ENCODE data around the gene DACT2. TPM values are rescaled to one million over a fixed set of nuclear protein-coding genes. Genes with fewer than 3 reads are reported as not detected.
"Not testable (repeated sequence)": the region's sequence is repeated elsewhere in the genome, so short reads cannot be mapped to it uniquely, and the experiment has no call there.

The DACT2 gene
- total and polyA plus RNA-seq, 5 donors: 1.4 to 2.4 (median 1.9) TPM

DNA sequence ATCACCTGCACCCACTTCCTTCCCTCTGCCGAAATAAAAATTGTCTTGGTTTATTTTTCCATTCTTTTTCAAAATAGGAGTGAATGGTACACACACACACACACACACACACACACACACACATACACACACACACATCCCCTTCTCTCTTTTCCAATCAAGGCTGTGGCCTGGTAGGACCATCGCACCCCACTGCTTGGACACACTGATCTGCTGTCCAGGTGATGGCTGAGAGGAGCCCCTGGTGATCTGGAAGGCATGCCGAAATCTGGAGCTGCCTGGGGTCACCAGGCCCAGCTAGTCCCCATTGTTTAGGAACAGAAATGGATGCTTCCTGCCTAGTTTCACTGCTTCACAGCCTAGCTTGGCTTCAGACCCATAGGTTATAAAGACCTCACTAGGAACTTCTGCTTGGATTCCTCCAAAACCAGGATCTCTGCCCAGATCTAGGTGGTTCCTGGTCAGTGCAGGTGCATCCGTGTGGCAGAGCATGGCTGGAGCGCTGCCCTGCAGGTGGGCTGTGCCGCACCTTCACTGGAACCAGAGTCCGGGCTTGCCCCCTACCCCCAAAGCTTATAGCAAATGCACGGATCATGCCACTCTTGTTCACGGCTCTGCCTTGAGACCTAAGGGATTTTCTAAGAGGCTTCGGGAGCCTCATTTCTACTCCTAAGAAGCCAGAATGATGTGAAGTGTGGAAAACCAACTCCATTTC, 42.9 kb upstream of the DACT2 start:
- Histone ChIP-seq H3K27me3 (ENCODE audit: control insufficient read depth, insufficient read depth) (no peaks in the 10 kb centered on the region), H3K4me3 (ENCODE audit: low read length) (no peak overlapping the region), H3K27ac (ENCODE audit: low read length) (no peak overlapping the region), H3K9me3 (ENCODE audit: control insufficient read depth, low read length) (no peaks in the 10 kb centered on the region), H3K4me1 (ENCODE audit: control insufficient read depth, insufficient read depth, low read length) (no peaks in the 10 kb centered on the region)
- intact Hi-C loops (cut with DNase I): no loop called here
- WGBS: 89% methylated on average over 10 of the region's 10 CpGs
- DNase-seq (no peak), ATAC-seq (no peak)

- Histone ChIP-seq H3K27ac (ENCODE audit: low read length) (no peak overlapping the region), H3K9me3 (ENCODE audit: control insufficient read depth, low read length) (no peaks in the 10 kb centered on the region), H3K27me3 (ENCODE audit: control insufficient read depth, insufficient read depth) (no peaks in the 10 kb centered on the region), H3K4me1 (ENCODE audit: control insufficient read depth, insufficient read depth, low read length) (no peaks in the 10 kb centered on the region), H3K4me3 (ENCODE audit: low read length) (no peak overlapping the region)
- WGBS: 91% methylated on average over 9 of the region's 9 CpGs
- intact Hi-C loops (cut with DNase I): no loop called here
- DNase-seq: no peak
- no peak for ATAC-seq
These were observed 42.2 kb upstream of the DACT2 start for GRCh38 chr6:168361766-168362165.

- no peak for ATAC-seq
- WGBS: 77% methylated on average over 14 of the region's 14 CpGs
- no peaks in the 10 kb centered on the region for H3K9me3 ChIP-seq (ENCODE audit: control insufficient read depth, low read length)
- no peak overlapping the region for H3K27ac ChIP-seq (ENCODE audit: low read length)
- H3K4me1 ChIP-seq (ENCODE audit: control insufficient read depth, insufficient read depth, low read length): no peaks in the 10 kb centered on the region
- DNase-seq: no peak
- intact Hi-C loops (cut with DNase I): loop anchor here in 2 of 4 donors (5.0 to 10.0 kb wide), 2 partner anchors 165 to 207 kb away; no protein-coding TSS in a partner anchor
- no peak overlapping the region for H3K4me3 ChIP-seq (ENCODE audit: low read length)
- no peaks in the 10 kb centered on the region for H3K27me3 ChIP-seq (ENCODE audit: control insufficient read depth, insufficient read depth)
These were observed 40.2 kb upstream of the DACT2 start for GRCh38 chr6:168359794-168360193.

DNA sequence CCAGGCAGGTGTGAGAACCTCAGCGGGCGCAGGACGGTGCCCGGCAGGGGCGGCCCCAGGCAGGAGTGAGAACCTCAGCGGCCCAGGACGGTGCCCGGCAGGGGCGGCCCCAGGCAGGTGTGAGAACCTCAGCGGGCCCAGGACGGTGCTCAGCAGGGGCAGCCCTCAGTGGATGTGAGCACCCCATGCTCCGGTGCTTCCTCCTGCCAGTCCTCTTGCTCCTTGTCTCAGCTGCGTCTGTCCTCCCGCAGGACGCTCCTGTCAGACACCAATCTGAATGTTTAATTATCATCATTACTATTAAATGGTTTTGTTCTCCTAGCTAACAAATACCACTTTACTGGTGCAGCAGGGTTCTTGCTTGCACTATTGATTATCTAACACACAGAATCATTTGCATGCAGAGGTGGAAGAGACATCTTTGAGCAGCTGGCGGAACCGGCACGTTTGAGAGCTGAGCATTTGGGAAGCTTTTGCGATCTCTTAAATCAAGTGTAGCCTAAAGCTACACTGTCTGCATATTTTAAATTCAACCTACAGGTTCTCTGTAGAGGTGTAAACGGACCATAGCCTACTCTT, 39.4 kb upstream of the DACT2 start:
- Histone ChIP-seq H3K27ac (ENCODE audit: low read length) (no peak overlapping the region), H3K4me1 (ENCODE audit: control insufficient read depth, insufficient read depth, low read length) (no peaks in the 10 kb centered on the region), H3K9me3 (ENCODE audit: control insufficient read depth, low read length) (no peaks in the 10 kb centered on the region), H3K4me3 (ENCODE audit: low read length) (no peak overlapping the region), H3K27me3 (ENCODE audit: control insufficient read depth, insufficient read depth) (no peaks in the 10 kb centered on the region)
- intact Hi-C loops (cut with DNase I): loop anchor here in 2 of 4 donors (5.0 to 10.0 kb wide), 2 partner anchors 164 to 207 kb away; no protein-coding TSS in a partner anchor
- no peak for ATAC-seq
- DNase-seq: no peak
- WGBS: 79% methylated on average over 14 of the region's 20 CpGs

DNA sequence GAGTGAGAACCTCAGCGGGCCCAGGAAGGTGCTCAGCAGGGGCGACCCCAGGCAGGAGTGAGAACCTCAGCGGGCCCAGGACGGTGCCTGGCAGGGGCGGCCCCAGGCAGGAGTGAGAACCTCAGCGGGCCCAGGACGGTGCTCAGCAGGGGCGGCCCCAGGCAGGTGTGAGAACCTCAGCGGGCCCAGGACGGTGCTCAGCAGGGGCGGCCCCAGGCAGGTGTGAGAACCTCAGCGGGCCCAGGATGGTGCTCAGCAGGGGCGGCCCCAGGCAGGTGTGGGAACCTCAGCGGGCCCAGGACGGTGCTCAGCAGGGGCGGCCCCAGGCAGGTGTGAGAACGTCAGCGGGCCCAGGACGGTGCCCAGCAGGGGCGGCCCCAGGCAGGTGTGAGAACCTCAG, 37.3 kb upstream of the DACT2 start:
- not testable (repeated sequence) for ATAC-seq; H3K27me3 ChIP-seq (ENCODE audit: control insufficient read depth, insufficient read depth); DNase-seq; H3K27ac ChIP-seq (ENCODE audit: low read length); H3K4me1 ChIP-seq (ENCODE audit: control insufficient read depth, insufficient read depth, low read length); H3K4me3 ChIP-seq (ENCODE audit: low read length); H3K9me3 ChIP-seq (ENCODE audit: control insufficient read depth, low read length)
- no CpG with 5 or more reads among the region's 20 CpGs for WGBS
- intact Hi-C loops (cut with DNase I): loop anchor here in 3 of 4 donors (2.0 to 10.0 kb wide), 3 partner anchors 162 to 206 kb away; no protein-coding TSS in a partner anchor

DNA sequence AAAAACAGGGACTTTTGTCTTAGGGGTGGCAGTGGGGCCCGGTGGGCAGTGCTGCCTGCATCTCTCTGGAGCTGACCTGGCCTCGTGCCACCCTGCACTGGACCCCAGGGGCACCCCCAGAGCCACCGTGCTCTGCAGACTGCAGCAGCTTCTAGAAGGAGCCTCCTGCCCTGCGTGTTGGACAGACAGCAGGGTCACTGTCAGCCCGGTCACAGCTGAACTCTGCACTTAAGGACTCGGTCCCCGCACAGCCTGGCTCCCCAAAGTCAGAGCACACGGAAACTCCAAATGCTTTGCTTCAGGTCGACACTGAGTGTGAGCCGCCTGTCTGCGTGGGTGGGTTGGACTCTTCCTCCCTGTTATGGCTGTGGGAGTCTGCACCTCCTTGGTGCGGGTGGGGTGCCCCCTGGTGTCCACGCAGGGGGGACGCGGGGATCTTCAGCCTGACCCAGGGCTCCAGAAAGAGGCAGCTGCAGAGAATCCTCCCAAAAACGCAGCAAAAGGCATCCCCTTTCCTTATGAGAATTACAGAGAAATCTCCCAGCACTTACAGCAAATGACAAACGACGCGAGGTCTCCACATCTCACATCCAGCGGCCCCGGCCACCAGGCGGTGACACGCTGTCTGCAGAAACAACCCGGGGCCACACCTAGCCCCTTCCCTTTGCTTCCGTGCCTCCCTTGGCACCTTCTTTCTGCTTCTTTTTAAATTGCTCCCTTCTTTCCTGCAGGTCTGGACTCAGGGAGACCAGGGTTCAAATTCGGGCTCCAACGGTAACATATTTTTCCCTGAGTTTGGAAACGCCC, 36.3 kb upstream of the DACT2 start:
- no peak overlapping the region for H3K4me3 ChIP-seq (ENCODE audit: low read length)
- 29% methylated on average over 28 of the region's 28 CpGs for WGBS
- no peak overlapping the region for H3K27ac ChIP-seq (ENCODE audit: low read length)
- H3K4me1 ChIP-seq (ENCODE audit: control insufficient read depth, insufficient read depth, low read length): no peaks in the 10 kb centered on the region
- peak; percentile 67 to 87 (median 86) for DNase-seq
- no peaks in the 10 kb centered on the region for H3K9me3 ChIP-seq (ENCODE audit: control insufficient read depth, low read length)
- intact Hi-C loops (cut with DNase I): loop anchor here in 3 of 4 donors (2.0 to 10.0 kb wide), 3 partner anchors 161 to 205 kb away; no protein-coding TSS in a partner anchor
- H3K27me3 ChIP-seq (ENCODE audit: control insufficient read depth, insufficient read depth): no peaks in the 10 kb centered on the region
- ATAC-seq: peak; percentile 94 to 97

DNA sequence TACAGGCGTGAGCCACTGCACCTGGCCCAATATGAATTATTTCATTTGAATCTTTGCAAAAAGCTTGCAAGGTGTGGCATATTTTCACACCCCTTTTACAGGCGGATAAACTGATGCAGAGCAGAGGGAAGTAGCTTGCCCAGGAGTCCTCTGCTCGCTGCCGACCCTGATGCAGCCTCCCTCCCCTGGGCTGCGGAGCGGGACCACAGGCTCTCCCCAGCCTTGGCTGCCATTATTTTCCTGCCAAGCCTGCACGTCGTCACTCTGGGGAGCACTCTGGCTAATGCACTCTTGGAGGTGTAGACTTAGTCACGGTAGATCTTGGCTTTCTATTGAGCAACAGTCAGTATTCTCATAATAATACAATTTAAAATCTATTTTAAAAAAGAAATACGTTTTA, 34.8 kb upstream of the DACT2 start:
- H3K9me3 ChIP-seq (ENCODE audit: control insufficient read depth, low read length): no peaks in the 10 kb centered on the region
- intact Hi-C loops (cut with DNase I): loop anchor here in 1 of 4 donors (10.0 kb wide), 1 partner anchor 160 kb away; no protein-coding TSS in a partner anchor
- H3K4me3 ChIP-seq (ENCODE audit: low read length): no peak overlapping the region
- DNase-seq (no peak), ATAC-seq (no peak)
- no peak overlapping the region for H3K27ac ChIP-seq (ENCODE audit: low read length)
- WGBS: 55% methylated on average over 10 of the region's 10 CpGs
- H3K4me1 ChIP-seq (ENCODE audit: control insufficient read depth, insufficient read depth, low read length): no peaks in the 10 kb centered on the region
- no peaks in the 10 kb centered on the region for H3K27me3 ChIP-seq (ENCODE audit: control insufficient read depth, insufficient read depth)

- Histone ChIP-seq H3K9me3 (ENCODE audit: control insufficient read depth, low read length) (no peaks in the 10 kb centered on the region), H3K4me3 (ENCODE audit: low read length) (no peak overlapping the region), H3K27ac (ENCODE audit: low read length) (no peak overlapping the region), H3K27me3 (ENCODE audit: control insufficient read depth, insufficient read depth) (no peaks in the 10 kb centered on the region), H3K4me1 (ENCODE audit: control insufficient read depth, insufficient read depth, low read length) (no peaks in the 10 kb centered on the region)
- DNase-seq (no peak), ATAC-seq (no peak)
- 83% methylated on average over 9 of the region's 9 CpGs for WGBS
- intact Hi-C loops (cut with DNase I): loop anchor here in 1 of 4 donors (10.0 kb wide), 1 partner anchor 158 kb away; no protein-coding TSS in a partner anchor
These were observed 33.5 kb upstream of the DACT2 start for GRCh38 chr6:168353041-168353440.

DNA sequence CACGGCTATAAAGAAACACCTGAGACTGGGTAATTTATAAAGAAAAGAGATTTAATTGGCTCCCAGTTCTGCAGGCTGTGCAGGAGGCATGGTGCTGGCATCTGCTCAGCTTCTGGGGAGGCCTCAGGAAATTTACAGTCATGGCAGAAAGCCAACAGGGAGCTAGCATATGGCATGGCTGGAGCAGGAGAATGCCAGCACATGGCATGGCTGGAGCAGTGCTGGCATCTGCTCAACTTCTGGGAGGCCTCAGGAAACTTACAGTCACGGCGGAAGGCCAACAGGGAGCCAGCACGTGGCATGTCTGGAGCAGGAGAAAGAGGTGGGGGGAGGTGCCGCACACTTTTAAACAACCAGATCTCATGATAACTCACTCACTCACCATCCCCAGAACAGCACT, 32.5 kb upstream of the DACT2 start:
- Histone ChIP-seq H3K27ac (ENCODE audit: low read length) (no peak overlapping the region), H3K9me3 (ENCODE audit: control insufficient read depth, low read length) (no peaks in the 10 kb centered on the region), H3K4me3 (ENCODE audit: low read length) (no peak overlapping the region), H3K4me1 (ENCODE audit: control insufficient read depth, insufficient read depth, low read length) (no peaks in the 10 kb centered on the region), H3K27me3 (ENCODE audit: control insufficient read depth, insufficient read depth) (no peaks in the 10 kb centered on the region)
- no peak for DNase-seq
- no peak for ATAC-seq
- 83% methylated on average over 5 of the region's 5 CpGs for WGBS
- intact Hi-C loops (cut with DNase I): loop anchor here in 1 of 4 donors (10.0 kb wide), 1 partner anchor 157 kb away; no protein-coding TSS in a partner anchor

GRCh38 chr6:168349718-168350210, 30.2 kb upstream of the DACT2 start:
- DNase-seq: no peak
- H3K27me3 ChIP-seq (ENCODE audit: control insufficient read depth, insufficient read depth): no peaks in the 10 kb centered on the region
- 65% methylated on average over 4 of the region's 4 CpGs for WGBS
- no peak overlapping the region for H3K27ac ChIP-seq (ENCODE audit: low read length)
- H3K4me3 ChIP-seq (ENCODE audit: low read length): no peak overlapping the region
- intact Hi-C loops (cut with DNase I): loop anchor here in 1 of 4 donors (10.0 kb wide), 1 partner anchor 155 kb away; no protein-coding TSS in a partner anchor
- no peaks in the 10 kb centered on the region for H3K9me3 ChIP-seq (ENCODE audit: control insufficient read depth, low read length)
- no peak for ATAC-seq
- no peaks in the 10 kb centered on the region for H3K4me1 ChIP-seq (ENCODE audit: control insufficient read depth, insufficient read depth, low read length)
